Transverse colon (tissue), 4 donors: ENCODE data around the gene ARFGAP3. TPM values are rescaled to one million over a fixed set of nuclear protein-coding genes. Genes with fewer than 3 reads are reported as not detected.

ENCODE experiments used
- DNase-seq: peaks from one replicate; pipeline ENCODE4 v3.0.0-alpha.2; 2019
- H3K27ac ChIP-seq, 4 donors: fragments of 200-600 bp; sonication (generic); 2 replicates each; pipeline ENCODE4 v1.5.1; 2016 to 2018; ENCODE audit warnings: inconsistent platforms in 4 of 4
- H3K27me3 ChIP-seq: fragments of 200-600 bp; sonication (generic); 2 replicates; pipeline ENCODE4 v1.5.1; 2017; ENCODE audit warnings: inconsistent platforms
- H3K36me3 ChIP-seq, 4 donors: fragments of 200-600 bp; sonication (generic); 2 replicates each; pipeline ENCODE4 v1.5.1; 2017 to 2019; ENCODE audit warnings: inconsistent platforms in 4 of 4
- H3K4me1 ChIP-seq, 4 donors: fragments of 200-600 bp; sonication (generic); 2 replicates each; pipeline ENCODE4 v1.5.1; 2017 to 2020; ENCODE audit warnings: inconsistent platforms in 4 of 4
- H3K4me3 ChIP-seq, 4 donors: fragments of 200-600 bp; sonication (generic); 1 replicate in 1 of 4; 2 replicates in 3 of 4; pipeline versions ENCODE4 v1.5.1 to v1.6.1; 2017 to 2019; ENCODE audit warnings: inconsistent platforms in 4 of 4
- H3K9me3 ChIP-seq, 2 donors: fragments of 200-600 bp; sonication (generic); 2 replicates each; pipeline ENCODE4 v1.5.1; 2017 to 2019; ENCODE audit warnings: inconsistent platforms in 2 of 2
- EP300 ChIP-seq: sonication (generic); formaldehyde crosslinking; IDR thresholded peaks from one replicate; pipeline ENCODE4 v1.6.1; 2017; ENCODE audit warnings: antibody characterized with exemption, low read depth
- POLR2A ChIP-seq: fragments of 450-650 bp; IDR thresholded peaks from one replicate; pipeline ENCODE4 v1.6.1; 2016; ENCODE audit warnings: antibody characterized with exemption, mild to moderate bottlenecking, moderate library complexity
- POLR2AphosphoS5 ChIP-seq, 3 donors: sonication (generic); formaldehyde crosslinking; IDR thresholded peaks; one replicate each; pipeline ENCODE4 v1.6.1; 2016; ENCODE audit warnings: antibody characterized with exemption in 3 of 3
- WGBS, 2 donors: methylation state at CpG; one replicate each; pipeline ENCODE4 v1.1.5; 2018; ENCODE audit warnings: low coverage in 1 of 2; 5-methylcytosine and 5-hydroxymethylcytosine counted together
- in situ Hi-C, 4 donors: fragments of 200-750 bp; cut with MboI; loops; one replicate each; pipeline versions ENCODE4 v1.15.0 to v1.15.1; 2017; ENCODE audit warnings: low sequenced_read_pairs in 3 of 4, low pct_ligation_motif_present in 1 of 4, low pct_unique_long_range_greater_than_20kb in 1 of 4
- intact Hi-C: fragments of 100-400 bp; cut with DNase I; formaldehyde crosslinking; loops from one replicate; pipeline ENCODE4 v1.15.1; 2023; ENCODE audit warnings: low total_unique reads
- total RNA-seq, 4 donors: library from RNA; depleted of rRNA; stranded (reverse); fragments of >200 nt; gene quantifications; one replicate each; pipeline ENCODE4 v1.1.0, GENCODE V29; 2016
- TF ChIP-seq, protein P1 (sequence below), 5 experiments: fragments of 200-600 bp in 3 of 5; fragments of 450-650 bp in 2 of 5; sonication (generic) in 3 of 5; IDR thresholded peaks; 1 replicate in 2 of 5; 2 replicates in 3 of 5; pipeline ENCODE4 v1.5.1; 2016 to 2017; ENCODE audit warnings: antibody characterized with exemption in 5 of 5, inconsistent platforms in 3 of 5, mild to moderate bottlenecking in 2 of 5, moderate library complexity in 1 of 5

The ARFGAP3 gene
- total RNA-seq, 4 donors from 2014 or later: 24.3 to 43.5 (median 33.3) TPM

DNA sequence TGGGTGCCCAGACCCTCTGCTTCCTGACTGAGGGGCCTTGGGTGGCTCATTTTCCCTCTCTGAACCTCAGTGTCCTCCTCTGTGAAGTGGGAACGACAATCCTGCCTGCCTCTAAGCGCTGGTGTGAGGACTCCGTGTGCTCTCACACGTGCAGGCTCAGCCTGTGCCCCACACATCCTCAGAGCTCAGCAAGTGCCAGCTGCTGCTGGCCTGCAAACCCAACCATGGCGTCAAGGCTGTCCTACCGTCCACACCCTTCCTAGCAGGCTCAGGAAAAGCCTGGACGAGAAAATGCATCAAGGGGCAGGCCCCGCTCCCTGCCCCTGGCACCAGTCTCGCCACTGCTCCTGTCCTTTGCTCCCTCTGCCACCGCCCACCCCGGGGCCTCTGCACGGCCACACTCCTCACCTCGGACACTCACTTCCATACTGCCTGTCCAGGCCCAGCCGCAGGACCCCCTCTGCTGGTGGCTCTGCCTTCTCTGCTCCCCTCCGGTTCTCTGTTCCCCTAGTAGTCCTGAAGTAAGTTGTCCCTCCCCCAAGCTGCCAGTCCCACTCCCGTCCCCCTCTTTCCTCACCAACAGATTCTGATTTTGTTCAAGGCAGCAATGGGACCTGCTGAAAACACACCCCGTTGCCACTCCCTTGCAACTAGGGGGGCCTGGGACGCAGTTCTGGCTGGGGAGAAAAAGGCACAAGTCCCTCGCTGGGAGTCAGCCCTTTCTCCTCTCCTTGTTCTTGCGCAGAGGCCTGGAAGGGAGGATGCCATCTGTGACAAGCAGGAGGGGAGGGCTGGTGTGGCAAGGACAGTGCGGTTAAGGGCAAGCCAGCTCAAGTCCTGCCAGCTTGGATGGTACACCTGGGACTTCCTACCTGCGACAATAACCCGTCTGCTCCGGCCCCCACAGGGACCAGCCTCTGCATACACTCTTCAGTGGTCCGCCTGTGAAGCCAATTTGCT is 62.2 kb downstream of the ARFGAP3 start:
- in situ Hi-C loops: no loop called here
- peaks cover 0 to 16% (median 0%) of the 10 kb centered on the region in 4 donors for H3K36me3 ChIP-seq

DNA sequence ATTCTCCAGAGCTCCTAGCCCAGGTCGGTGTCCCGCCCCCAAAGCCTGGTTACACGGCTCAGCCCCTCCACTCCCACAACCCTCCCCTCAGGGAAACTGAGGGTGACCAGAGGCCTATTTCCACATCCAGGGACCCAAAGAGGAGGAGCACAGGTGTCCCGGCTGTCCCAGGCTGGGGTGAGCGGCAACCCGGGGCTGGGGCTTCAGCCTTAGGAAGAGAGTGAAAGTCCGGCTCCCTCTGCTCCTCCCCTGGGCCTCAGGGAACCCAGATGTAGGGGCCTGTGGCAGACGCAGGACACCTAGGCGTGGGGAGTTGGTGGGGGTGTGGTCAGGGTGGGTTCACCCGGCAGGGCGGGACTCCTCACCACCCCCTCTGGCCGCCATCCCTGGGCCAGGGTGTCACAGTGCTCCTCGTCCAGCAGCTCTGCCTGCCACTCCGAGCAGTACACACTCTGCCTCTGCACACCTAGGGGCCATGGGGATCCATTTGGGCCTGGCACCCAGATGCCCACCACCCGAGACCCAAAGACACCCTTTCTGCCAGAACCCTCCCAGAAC is 63.1 kb downstream of the ARFGAP3 start:
- TF ChIP-seq, protein P1, sequence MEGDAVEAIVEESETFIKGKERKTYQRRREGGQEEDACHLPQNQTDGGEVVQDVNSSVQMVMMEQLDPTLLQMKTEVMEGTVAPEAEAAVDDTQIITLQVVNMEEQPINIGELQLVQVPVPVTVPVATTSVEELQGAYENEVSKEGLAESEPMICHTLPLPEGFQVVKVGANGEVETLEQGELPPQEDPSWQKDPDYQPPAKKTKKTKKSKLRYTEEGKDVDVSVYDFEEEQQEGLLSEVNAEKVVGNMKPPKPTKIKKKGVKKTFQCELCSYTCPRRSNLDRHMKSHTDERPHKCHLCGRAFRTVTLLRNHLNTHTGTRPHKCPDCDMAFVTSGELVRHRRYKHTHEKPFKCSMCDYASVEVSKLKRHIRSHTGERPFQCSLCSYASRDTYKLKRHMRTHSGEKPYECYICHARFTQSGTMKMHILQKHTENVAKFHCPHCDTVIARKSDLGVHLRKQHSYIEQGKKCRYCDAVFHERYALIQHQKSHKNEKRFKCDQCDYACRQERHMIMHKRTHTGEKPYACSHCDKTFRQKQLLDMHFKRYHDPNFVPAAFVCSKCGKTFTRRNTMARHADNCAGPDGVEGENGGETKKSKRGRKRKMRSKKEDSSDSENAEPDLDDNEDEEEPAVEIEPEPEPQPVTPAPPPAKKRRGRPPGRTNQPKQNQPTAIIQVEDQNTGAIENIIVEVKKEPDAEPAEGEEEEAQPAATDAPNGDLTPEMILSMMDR (IDR thresholded peaks at IDR 0.05): no peak
- no peak for TF ChIP-seq POLR2A
- TF ChIP-seq EP300: no peak
- no peak for TF ChIP-seq POLR2AphosphoS5 (IDR thresholded peaks at IDR 0.05)
- Histone ChIP-seq H3K4me1 (peaks cover 0 to 8% (median 2%) of the 10 kb centered on the region in 4 donors), H3K27ac (no peak overlapping the region), H3K27me3 (no peaks in the 10 kb centered on the region), H3K9me3 (no peaks in the 10 kb centered on the region), H3K36me3 (peaks cover 0 to 7% (median 0%) of the 10 kb centered on the region in 4 donors), H3K4me3 (no peak overlapping the region)
- in situ Hi-C loops (no loop called here), intact Hi-C loops (no loop called here)
- 77 to 100% methylated on average over 1 to 12 of the region's 15 CpGs for WGBS, 2 donors
- DNase-seq: no peak

More for the DNA sequence above, 62.2 kb downstream of the ARFGAP3 start:
- no peak for DNase-seq
- peaks cover 0 to 8% (median 2%) of the 10 kb centered on the region in 4 donors for H3K4me1 ChIP-seq
- H3K9me3 ChIP-seq: no peaks in the 10 kb centered on the region
- WGBS, 2 donors: 81 to 84% methylated on average over 6 to 25 of the region's 25 CpGs
- TF ChIP-seq POLR2AphosphoS5 (IDR thresholded peaks at IDR 0.05): no peak
- TF ChIP-seq, protein P1 (IDR thresholded peaks at IDR 0.05): no peak
- no peak for TF ChIP-seq POLR2A
- TF ChIP-seq EP300: no peak
- no peak overlapping the region for H3K4me3 ChIP-seq
- intact Hi-C loops: no loop called here
- H3K27me3 ChIP-seq: no peaks in the 10 kb centered on the region
- no peak overlapping the region for H3K27ac ChIP-seq

DNA sequence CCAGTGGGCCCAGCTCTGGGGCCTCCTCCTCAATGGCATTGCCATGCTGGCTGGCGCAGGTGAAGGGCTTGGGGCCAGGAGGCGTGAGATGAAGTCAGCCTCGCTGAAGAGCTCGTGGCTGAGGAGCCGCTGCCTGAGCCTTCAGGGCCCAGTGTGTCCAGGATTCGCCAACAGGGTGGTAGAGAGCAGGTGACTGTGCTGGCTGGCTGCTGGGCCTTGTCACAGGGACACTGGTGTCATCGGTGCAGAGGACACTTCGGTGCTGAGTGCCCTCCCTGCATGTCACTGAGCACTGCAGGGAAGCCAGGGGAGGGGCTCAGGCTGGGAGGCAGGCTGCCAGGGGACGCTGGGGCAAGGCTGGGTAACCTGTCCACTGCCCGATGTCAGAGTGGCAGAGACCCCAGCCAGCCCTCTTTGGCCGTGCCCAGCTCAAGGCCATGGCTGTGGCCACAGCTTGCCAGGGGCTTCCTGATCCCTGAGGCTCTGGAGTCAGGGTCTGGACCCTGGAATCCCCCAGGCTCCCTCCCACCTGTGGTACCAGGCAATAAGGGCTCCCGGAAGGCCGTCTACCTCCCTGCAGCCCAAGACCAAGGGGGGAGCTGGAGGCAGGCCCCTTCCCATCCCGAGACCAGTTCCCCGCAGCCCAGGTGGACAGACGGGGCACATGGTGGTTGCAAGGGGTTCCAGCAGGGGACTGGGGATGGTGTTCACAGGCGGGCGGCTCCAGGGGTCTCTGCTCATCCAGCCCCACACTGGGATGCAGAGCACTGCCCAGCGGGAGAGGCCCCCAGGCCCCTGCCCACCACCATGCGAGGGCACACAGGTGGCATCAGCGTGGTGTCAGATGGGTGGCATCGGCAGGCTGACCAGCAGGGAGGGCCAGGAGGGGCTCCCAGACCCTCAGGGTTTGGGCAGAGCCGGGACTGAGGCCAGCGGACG is 63.9 kb downstream of the ARFGAP3 start:
- H3K36me3 ChIP-seq: peaks cover 0 to under 1% (median 0%) of the 10 kb centered on the region in 4 donors
- no peak overlapping the region for H3K4me3 ChIP-seq
- DNase-seq: no peak
- in situ Hi-C loops (no loop called here), intact Hi-C loops (no loop called here)
- H3K27ac ChIP-seq: peak overlapping the region in 1 of 4 donors; percentile 67
- WGBS, 2 donors: 86% methylated on average over 21 of the region's 25 CpGs; no CpG with 5 or more reads in 1 of the 2 donors
- H3K27me3 ChIP-seq: no peaks in the 10 kb centered on the region
- H3K4me1 ChIP-seq: peaks cover 0 to 8% (median 2%) of the 10 kb centered on the region in 4 donors
- TF ChIP-seq, protein P1 (IDR thresholded peaks at IDR 0.05): no peak
- TF ChIP-seq EP300: no peak
- TF ChIP-seq POLR2A: no peak
- no peak for TF ChIP-seq POLR2AphosphoS5 (IDR thresholded peaks at IDR 0.05)
- no peaks in the 10 kb centered on the region for H3K9me3 ChIP-seq
